Stimulated activated CD8-positive, alpha-beta memory T cell treated with anti-CD3 and anti-CD28 coated beads, Interleukin-7, amount 100 ng/mL, for 4 hours (primary cell): ENCODE measurements around the gene LGALS7B.
"Not testable (repeated sequence)": the region's sequence is repeated elsewhere in the genome, so short reads cannot be mapped to it uniquely, and the experiment has no call there.

Source experiments
- DNase-seq, 2 donors: peaks; one replicate each; pipeline ENCODE4 v3.0.0-alpha.2; 2020; ENCODE audit warnings: low read depth in 2 of 2

The LGALS7B gene

GRCh38 chr19:38770228-38770948, 18.6 kb upstream of the LGALS7B start:
- not testable (repeated sequence) for DNase-seq

GRCh38 chr19:38770949-38771275, 18.1 kb upstream of the LGALS7B start:
- not testable (repeated sequence) for DNase-seq

GRCh38 chr19:38771569-38771968, 17.4 kb upstream of the LGALS7B start:
- not testable (repeated sequence) for DNase-seq

- DNase-seq: no peak
These were observed 15.4 kb upstream of the LGALS7B start, which contains the start of gene LGALS7 for GRCh38 chr19:38773469-38774177. Gene LGALS7, minus strand, starts transcription at chr19:38773517. Its CDS starts 25 bp downstream, at chr19:38773492.

- DNase-seq: no peak
These were observed 14.6 kb upstream of the LGALS7B start for GRCh38 chr19:38774181-38774950.

GRCh38 chr19:38778733-38779132, 10.3 kb upstream of the LGALS7B start:
- no peak for DNase-seq

- DNase-seq: no peak
These were observed 8.6 kb upstream of the LGALS7B start for GRCh38 chr19:38780443-38780842.

GRCh38 chr19:38781058-38781457, 7.9 kb upstream of the LGALS7B start:
- no peak for DNase-seq

- DNase-seq: not testable (repeated sequence)
These were observed 6.8 kb upstream of the LGALS7B start for GRCh38 chr19:38782212-38782611.

GRCh38 chr19:38784224-38784623, 4.8 kb upstream of the LGALS7B start:
- DNase-seq: no peak

- no peak for DNase-seq
These were observed 3.8 kb upstream of the LGALS7B start for GRCh38 chr19:38785187-38785699.

- DNase-seq: not testable (repeated sequence)
These were observed 2.9 kb upstream of the LGALS7B start for GRCh38 chr19:38786061-38786460.

- no peak for DNase-seq
These were observed 2.3 kb upstream of the LGALS7B start for GRCh38 chr19:38786572-38787265.

- DNase-seq: not testable (repeated sequence)
These were observed 1.8 kb downstream of the LGALS7B start for GRCh38 chr19:38790507-38791403.

- not testable (repeated sequence) for DNase-seq
These were observed 2.6 kb downstream of the LGALS7B start for GRCh38 chr19:38791451-38792064.

- DNase-seq: peak in 1 of 2 donors; percentile 15
These were observed 3.5 kb downstream of the LGALS7B start for GRCh38 chr19:38792250-38793111.

- DNase-seq: no peak
These were observed 4.2 kb downstream of the LGALS7B start for GRCh38 chr19:38793177-38793576.

- DNase-seq: no peak
These were observed 4.7 kb downstream of the LGALS7B start for GRCh38 chr19:38793671-38794070.

GRCh38 chr19:38795549-38795948, 6.5 kb downstream of the LGALS7B start:
- no peak for DNase-seq
